T-cell (primary cell): ENCODE measurements around the gene TRPM8. TPM values are rescaled to one million over a fixed set of nuclear protein-coding genes. Genes with fewer than 3 reads are reported as not detected.
A peak's percentile ranks its signal among the peaks of the same experiment; 100 is the strongest.

Experiments used
- ATAC-seq, 4 experiments: fragments of 200-7000 bp in 3 of 4; fragments of 150-1000 bp in 1 of 4; cut with Tn5 transposase; replicated peaks in 1 of 4; 1 replicate in 3 of 4; 2 replicates in 1 of 4; pipeline ENCODE4 v1.10.0; 2021; ENCODE audit warnings: moderate library complexity in 3 of 4, mild to moderate bottlenecking in 2 of 4, moderate number of reproducible peaks in 1 of 4
- CTCF ChIA-PET, 2 donors: fragments of 300-600 bp; sonication (Branson Sonifier 250); formaldehyde crosslinking; loops; one replicate each; lab custom pipeline; 2022; ENCODE audit warnings: antibody characterized with exemption in 2 of 2; lab: Charles Lee
- POLR2A ChIA-PET, 2 donors: fragments of 300-600 bp; sonication (Branson Sonifier 250); formaldehyde crosslinking; loops; one replicate each; lab custom pipeline; 2022; ENCODE audit warnings: antibody characterized with exemption in 2 of 2; lab: Charles Lee
- DNase-seq, 35 experiments: peaks; one replicate each; pipeline versions ENCODE4 v3.0.0 to v3.0.0-alpha.2; 2013 to 2023
- H3K27ac ChIP-seq: one replicate; pipeline ENCODE4 v1.5.1; 2013; ENCODE audit warnings: low read length
- H3K27me3 ChIP-seq, 2 experiments: replicated peaks in 1 of 2; 1 replicate in 1 of 2; 2 replicates in 1 of 2; pipeline versions ENCODE4 v1.6.1 to v1.7.0; 2013; ENCODE audit warnings: low read length in 1 of 2, mixed read lengths in 1 of 2; ENCODE audit not compliant: control insufficient read depth in 2 of 2, insufficient read depth in 2 of 2; ENCODE audit errors: extremely low read depth in 1 of 2
- H3K36me3 ChIP-seq, 2 donors: 1 replicate in 1 of 2; 2 replicates in 1 of 2; pipeline versions ENCODE4 v1.6.1 to v1.7.0; 2013; ENCODE audit warnings: low read length in 1 of 2; ENCODE audit not compliant: control insufficient read depth in 2 of 2, insufficient read depth in 1 of 2; ENCODE audit errors: extremely low read depth in 1 of 2
- H3K4me1 ChIP-seq, 2 experiments: 1 replicate in 1 of 2; 2 replicates in 1 of 2; pipeline versions ENCODE4 v1.6.1 to v1.7.0; 2013; ENCODE audit warnings: low read length in 2 of 2, mixed read lengths in 1 of 2; ENCODE audit not compliant: insufficient read depth in 2 of 2, control insufficient read depth in 1 of 2; ENCODE audit errors: extremely low read depth in 1 of 2
- H3K4me3 ChIP-seq, 2 donors: 1 replicate in 1 of 2; 2 replicates in 1 of 2; pipeline versions ENCODE4 v1.5.1 to v1.7.0; 2013; ENCODE audit warnings: mild to moderate bottlenecking in 2 of 2, low read length in 1 of 2, moderate library complexity in 1 of 2; ENCODE audit not compliant: control insufficient read depth in 1 of 2; ENCODE audit errors: extremely low read depth in 1 of 2
- H3K9me3 ChIP-seq: 2 replicates; pipeline ENCODE4 v1.7.0; 2013
- H3K27ac Mint-ChIP-seq, 2 donors: one replicate each; pipeline ENCODE4 v1.8.0; 2020 to 2021; ENCODE audit warnings: mild to moderate bottlenecking in 2 of 2, mixed read lengths in 2 of 2
- H3K27me3 Mint-ChIP-seq, 2 donors: one replicate each; pipeline ENCODE4 v1.8.0; 2021 to 2022; ENCODE audit warnings: mixed read lengths in 2 of 2
- H3K36me3 Mint-ChIP-seq: one replicate; pipeline ENCODE4 v1.8.0; 2021; ENCODE audit warnings: mixed read lengths
- H3K4me1 Mint-ChIP-seq, 3 donors: one replicate each; pipeline ENCODE4 v1.8.0; 2020 to 2022; ENCODE audit warnings: mixed read lengths in 3 of 3, mild to moderate bottlenecking in 1 of 3
- H3K4me3 Mint-ChIP-seq, 3 donors: one replicate each; pipeline ENCODE4 v1.8.0; 2020 to 2022; ENCODE audit warnings: mild to moderate bottlenecking in 3 of 3, mixed read lengths in 3 of 3, moderate library complexity in 3 of 3
- H3K9me3 Mint-ChIP-seq, 3 donors: one replicate each; pipeline ENCODE4 v1.8.0; 2020 to 2022; ENCODE audit warnings: mixed read lengths in 3 of 3
- WGBS: methylation state at CpG from one replicate; pipeline ENCODE4 v1.1.5; 2013; ENCODE audit warnings: missing lambda C conversion rate; ENCODE audit not compliant: insufficient coverage; 5-methylcytosine and 5-hydroxymethylcytosine counted together
- total RNA-seq, 35 experiments: library from RNA in 6 of 35; stranded (reverse) in 6 of 35; fragments of 120-200 nt in 1 of 35; gene quantifications; one replicate each; pipeline versions ENCODE4 v1.2.1 to v1.2.4 and lab custom pipeline; 2013 to 2026

The TRPM8 gene
- total RNA-seq, 5 donors from 2014 or later (not counting 1 experiment from before 2014, with no cell fraction given) = not detected

GRCh38 chr2:233928594-233929351 is 11.6 kb downstream of the TRPM8 start:
- H3K9me3 ChIP-seq = no peaks in the 10 kb centered on the region
- H3K27ac Mint-ChIP-seq = no peak overlapping the region

DNA sequence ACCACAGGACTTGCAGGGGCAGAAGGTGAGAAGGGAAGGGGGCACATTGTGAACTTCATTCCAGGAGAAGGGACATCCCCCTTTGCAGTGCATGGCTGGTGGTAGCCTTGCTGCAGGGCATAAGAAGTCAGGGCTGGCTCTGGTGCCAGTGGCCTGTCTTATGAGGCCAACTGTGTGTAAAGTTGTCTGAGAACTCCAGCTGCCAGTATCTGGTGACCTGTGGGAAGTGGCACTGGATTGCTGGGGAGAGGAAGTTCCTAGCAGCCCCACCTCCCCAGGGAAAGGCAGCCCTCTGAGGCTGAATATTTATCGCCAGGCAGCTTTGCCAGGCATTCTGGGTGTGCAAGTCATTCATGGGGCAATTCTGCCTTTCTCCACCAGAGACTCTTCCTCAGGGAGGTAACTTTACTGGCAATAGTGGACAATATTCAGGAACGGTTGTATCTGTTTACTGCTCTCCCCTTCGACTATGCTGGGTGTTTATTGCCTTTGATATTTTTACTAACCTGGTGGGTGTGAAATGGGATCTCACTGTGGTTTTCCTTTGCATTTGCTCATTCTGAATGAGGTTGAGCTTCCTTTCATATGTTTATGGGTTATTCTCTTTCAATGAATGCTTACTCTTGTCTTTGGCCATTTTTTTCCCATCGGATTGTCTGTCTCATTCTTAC is 12.3 kb downstream of the TRPM8 start:
- Mint-ChIP-seq H3K4me1 (no peaks in the 10 kb centered on the region), H3K27ac (no peak overlapping the region), H3K36me3 (no peaks in the 10 kb centered on the region), H3K4me3 (no peak overlapping the region), H3K27me3 (peaks cover 66 to 71% of the 10 kb centered on the region in 2 donors), H3K9me3 (no peaks in the 10 kb centered on the region)
- Histone ChIP-seq H3K4me1 (no peaks in the 10 kb centered on the region), H3K27ac (no peak overlapping the region), H3K27me3 (peaks cover 4 to 41% of the 10 kb centered on the region in 2 experiments), H3K4me3 (no peak overlapping the region), H3K9me3 (no peaks in the 10 kb centered on the region), H3K36me3 (no peaks in the 10 kb centered on the region)
- DNase-seq (no peak), ATAC-seq (no peak)
- CTCF ChIA-PET = no interaction called here
- POLR2A ChIA-PET = no interaction called here
- WGBS = no CpG with 5 or more reads among the region's 4 CpGs

More at GRCh38 chr2:233928594-233929351, 11.6 kb downstream of the TRPM8 start:
- Histone ChIP-seq H3K4me1 (no peaks in the 10 kb centered on the region), H3K4me3 (no peak overlapping the region), H3K27ac (no peak overlapping the region), H3K36me3 (no peaks in the 10 kb centered on the region), H3K27me3 (peaks cover 5 to 41% of the 10 kb centered on the region in 2 experiments)
- Mint-ChIP-seq H3K36me3 (no peaks in the 10 kb centered on the region), H3K9me3 (no peaks in the 10 kb centered on the region), H3K4me1 (no peaks in the 10 kb centered on the region), H3K4me3 (no peak overlapping the region), H3K27me3 (peaks cover 68 to 70% of the 10 kb centered on the region in 2 donors)
- ATAC-seq = no peak
- peak in 8 of 35 experiments; percentile 6 to 27 (median 8) for DNase-seq
- whole genome bisulfite sequencing = 6% methylated on average over 2 of the region's 7 CpGs
- CTCF ChIA-PET = interaction anchor here in 1 of 2 donors (0.6 to 0.8 kb wide), 3 partner anchors 202 to 1808 kb away, joined by 3 to 5 read pairs (median 3); no protein-coding TSS in a partner anchor
- POLR2A ChIA-PET = no interaction called here

DNA sequence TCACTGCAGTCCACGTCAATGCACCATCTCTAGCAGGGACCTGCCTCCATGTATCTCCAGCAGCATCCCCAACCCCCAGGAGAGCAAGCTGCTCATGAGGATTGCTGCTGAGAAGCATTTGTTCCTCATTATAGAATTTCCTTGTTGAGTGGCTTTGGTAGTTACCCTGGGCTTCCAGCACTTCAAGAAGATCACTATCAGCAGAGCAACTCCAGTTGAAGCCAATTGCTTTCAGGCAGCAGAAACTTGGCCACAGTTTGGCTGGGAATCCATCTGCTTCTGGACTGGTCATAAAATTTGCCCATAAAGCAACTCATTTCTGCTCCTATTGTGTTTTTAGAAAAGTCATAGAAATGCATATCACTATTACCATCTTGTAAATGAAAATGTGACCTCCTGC is 17.4 kb downstream of the TRPM8 start:
- Mint-ChIP-seq H3K9me3 (no peaks in the 10 kb centered on the region), H3K36me3 (no peaks in the 10 kb centered on the region), H3K4me1 (peaks cover 8 to 10% (median 8%) of the 10 kb centered on the region in 3 donors), H3K27me3 (peaks cover 60 to 78% of the 10 kb centered on the region in 2 donors), H3K4me3 (no peak overlapping the region), H3K27ac (no peak overlapping the region)
- Histone ChIP-seq H3K9me3 (no peaks in the 10 kb centered on the region), H3K36me3 (no peaks in the 10 kb centered on the region), H3K27me3 (peaks cover 13 to 28% of the 10 kb centered on the region in 2 experiments), H3K27ac (no peak overlapping the region), H3K4me1 (peaks cover 0 to 6% of the 10 kb centered on the region in 2 experiments), H3K4me3 (no peak overlapping the region)
- CTCF ChIA-PET = no interaction called here
- DNase-seq (no peak), ATAC-seq (no peak)
- no CpG with 5 or more reads among the region's 1 CpG for WGBS
- POLR2A ChIA-PET = no interaction called here

DNA sequence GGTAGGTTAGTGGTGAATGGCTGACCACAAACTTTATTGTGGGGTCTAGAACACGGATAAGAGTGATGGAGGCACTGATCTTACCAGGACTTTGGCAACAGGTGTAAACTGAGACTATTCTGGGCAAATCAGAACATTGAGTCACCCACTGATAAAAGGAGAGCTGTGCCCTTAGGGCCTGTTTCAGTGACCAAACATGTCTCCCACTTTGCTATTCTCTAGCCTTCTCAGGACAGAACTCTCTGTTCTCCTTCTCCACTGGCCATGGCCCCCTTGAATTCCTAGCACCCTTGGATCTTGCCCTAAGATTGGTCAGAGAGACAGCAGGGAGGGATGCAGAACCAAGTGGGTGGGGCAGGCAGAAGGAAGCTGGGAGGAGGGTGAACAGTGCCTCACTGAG is 18.3 kb downstream of the TRPM8 start:
- Mint-ChIP-seq H3K27me3 (peaks cover 62 to 74% of the 10 kb centered on the region in 2 donors), H3K36me3 (no peaks in the 10 kb centered on the region), H3K27ac (no peak overlapping the region), H3K4me3 (no peak overlapping the region), H3K4me1 (peaks cover 8 to 10% (median 8%) of the 10 kb centered on the region in 3 donors), H3K9me3 (no peaks in the 10 kb centered on the region)
- no peak overlapping the region for H3K4me3 ChIP-seq
- no peak overlapping the region for H3K27ac ChIP-seq
- 29% methylated on average over 1 of the region's 1 CpG for WGBS
- ATAC-seq (no peak), DNase-seq (no peak)
- CTCF ChIA-PET = no interaction called here
- H3K9me3 ChIP-seq = no peaks in the 10 kb centered on the region
- H3K36me3 ChIP-seq = no peaks in the 10 kb centered on the region
- POLR2A ChIA-PET = interaction anchor here in 1 of 2 donors (0.5 kb wide), 1 partner anchor 103 kb away, joined by 3 read pairs; no protein-coding TSS in a partner anchor
- peaks cover 15 to 28% of the 10 kb centered on the region in 2 experiments for H3K27me3 ChIP-seq
- H3K4me1 ChIP-seq = peaks cover 0 to 6% of the 10 kb centered on the region in 2 experiments

DNA sequence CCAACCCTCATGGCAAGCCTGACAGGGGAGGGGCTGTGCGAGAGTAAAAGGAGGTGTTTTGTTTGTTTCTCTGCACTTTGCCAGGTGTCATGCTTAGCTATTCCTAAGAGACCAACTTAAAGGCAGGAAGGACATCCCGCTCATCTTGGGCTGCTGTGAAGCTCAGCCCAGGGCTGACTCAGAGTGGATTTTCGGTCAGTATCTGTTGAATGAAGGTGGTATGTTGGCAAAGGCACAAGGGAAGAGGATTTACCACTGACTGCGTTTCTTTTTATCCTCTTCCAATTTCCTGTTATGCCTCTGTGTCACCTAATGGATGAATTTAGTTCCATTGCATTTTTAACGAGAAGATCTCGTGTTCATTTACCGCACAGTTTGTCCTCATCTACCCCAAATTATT is 18.9 kb downstream of the TRPM8 start:
- Mint-ChIP-seq H3K4me3 (no peak overlapping the region), H3K27me3 (peaks cover 65 to 74% of the 10 kb centered on the region in 2 donors), H3K9me3 (no peaks in the 10 kb centered on the region), H3K4me1 (peaks cover 8 to 10% (median 10%) of the 10 kb centered on the region in 3 donors), H3K27ac (no peak overlapping the region), H3K36me3 (no peaks in the 10 kb centered on the region)
- ChIA-PET CTCF (no interaction called here), POLR2A (interaction anchor here (0.5 to 0.6 kb wide), 2 partner anchors 104 to 565 kb away, joined by 3 to 7 read pairs; no protein-coding TSS in a partner anchor)
- H3K9me3 ChIP-seq = no peaks in the 10 kb centered on the region
- ATAC-seq (no peak), DNase-seq (no peak)
- peaks cover 0 to 6% of the 10 kb centered on the region in 2 experiments for H3K4me1 ChIP-seq
- H3K36me3 ChIP-seq = no peaks in the 10 kb centered on the region
- WGBS = 82% methylated on average over 5 of the region's 7 CpGs
- peaks cover 12 to 31% of the 10 kb centered on the region in 2 experiments for H3K27me3 ChIP-seq
- H3K4me3 ChIP-seq = no peak overlapping the region
- no peak overlapping the region for H3K27ac ChIP-seq

DNA sequence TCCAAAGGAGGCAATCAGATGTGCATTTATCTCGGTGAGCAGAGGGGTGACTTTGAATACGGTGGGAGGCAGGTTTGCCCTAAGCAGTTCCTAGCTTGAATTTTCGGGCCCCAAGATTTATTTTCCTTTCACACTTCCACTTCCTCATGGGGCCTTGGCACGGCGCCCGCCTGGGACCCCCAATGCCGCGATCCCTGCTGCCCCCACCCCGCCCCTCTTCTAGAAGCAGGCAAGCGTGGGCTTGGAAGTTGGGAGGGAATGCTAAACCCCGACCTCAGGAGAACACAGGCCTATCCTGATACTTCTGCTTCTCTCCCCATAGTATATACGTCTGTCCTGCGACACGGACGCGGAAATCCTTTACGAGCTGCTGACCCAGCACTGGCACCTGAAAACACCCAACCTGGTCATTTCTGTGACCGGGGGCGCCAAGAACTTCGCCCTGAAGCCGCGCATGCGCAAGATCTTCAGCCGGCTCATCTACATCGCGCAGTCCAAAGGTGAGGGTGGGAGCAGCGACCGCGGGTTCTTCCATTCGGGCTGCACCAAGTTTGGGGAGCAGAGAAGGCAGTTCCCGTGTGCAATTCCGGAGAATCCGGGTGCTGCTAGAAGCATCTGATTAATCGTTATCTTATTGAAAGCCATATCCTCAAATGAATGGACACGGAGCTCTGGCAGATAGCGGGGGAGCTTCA is 21.6 kb downstream of the TRPM8 start:
- DNase-seq (peak in 2 of 35 experiments; percentile 3 to 8), ATAC-seq (no peak)
- Histone ChIP-seq H3K4me1 (peaks cover 0 to 6% of the 10 kb centered on the region in 2 experiments), H3K27ac (no peak overlapping the region), H3K9me3 (no peaks in the 10 kb centered on the region), H3K27me3 (peaks cover 12 to 29% of the 10 kb centered on the region in 2 experiments), H3K36me3 (no peaks in the 10 kb centered on the region), H3K4me3 (no peak overlapping the region)
- WGBS = 10% methylated on average over 23 of the region's 36 CpGs
- POLR2A ChIA-PET = no interaction called here
- H3K4me1 Mint-ChIP-seq = peaks cover 8 to 10% (median 10%) of the 10 kb centered on the region in 3 donors
- CTCF ChIA-PET = no interaction called here
- no peaks in the 10 kb centered on the region for H3K36me3 Mint-ChIP-seq
- H3K27me3 Mint-ChIP-seq = peaks cover 50 to 60% of the 10 kb centered on the region in 2 donors
- H3K4me3 Mint-ChIP-seq = peak overlapping the region in 2 of 3 donors; percentile 37 to 63
- peaks cover 0 to 3% (median 0%) of the 10 kb centered on the region in 3 donors for H3K9me3 Mint-ChIP-seq
- no peak overlapping the region for H3K27ac Mint-ChIP-seq
